AG20443 (cell line): ENCODE data around the gene PSME3.
A peak's percentile ranks its signal among the peaks of the same experiment; 100 is the strongest.

Experiments used
- DNase-seq: peaks from one replicate; pipeline ENCODE4 v3.0.0; 2012; ENCODE audit warnings: low spot score, mixed read lengths

PSME3 gene

GRCh38 chr17:42817866-42818265 is 15.3 kb upstream of the PSME3 start:
- DNase-seq, result no peak

- DNase-seq, result no peak
Observed at GRCh38 chr17:42818379-42818778, 14.8 kb upstream of the PSME3 start.

- DNase-seq, result peak; percentile 63
Observed at GRCh38 chr17:42819939-42820535, 13.2 kb upstream of the PSME3 start.

GRCh38 chr17:42821176-42821575 is 12.0 kb upstream of the PSME3 start:
- DNase-seq, result no peak

GRCh38 chr17:42827472-42827871 is 5.7 kb upstream of the PSME3 start:
- DNase-seq, result no peak

- DNase-seq, result no peak
Observed at GRCh38 chr17:42830971-42831370, 2.2 kb upstream of the PSME3 start.

GRCh38 chr17:42832213-42832933 is 824 bp upstream of the PSME3 start:
- DNase-seq, result no peak

- no peak for DNase-seq
Observed at GRCh38 chr17:42833767-42834422, 698 bp downstream of the PSME3 start.

- no peak for DNase-seq
Observed at GRCh38 chr17:42835732-42836131, 2.5 kb downstream of the PSME3 start.

GRCh38 chr17:42841975-42842685 is 8.9 kb downstream of the PSME3 start:
- peak; percentile 50 for DNase-seq

GRCh38 chr17:42843358-42843934 is 10.2 kb downstream of the PSME3 start:
- DNase-seq, result peak; percentile 84

- DNase-seq, result no peak
Observed at GRCh38 chr17:42844271-42844670, 11.1 kb downstream of the PSME3 start, which contains the start of gene AOC2. AOC2 (plus strand) TSS chr17:42844580; CDS start chr17:42844627, 47 bp downstream.

GRCh38 chr17:42844761-42845555 is 11.8 kb downstream of the PSME3 start:
- DNase-seq, result no peak

- no peak for DNase-seq
Observed at GRCh38 chr17:42845556-42845917, 12.3 kb downstream of the PSME3 start.

GRCh38 chr17:42845918-42846593 is 12.9 kb downstream of the PSME3 start:
- DNase-seq, result no peak

- peak; percentile 73 for DNase-seq
Observed at GRCh38 chr17:42846594-42847280, 13.5 kb downstream of the PSME3 start.

- DNase-seq, result no peak
Observed at GRCh38 chr17:42848093-42848492, 14.9 kb downstream of the PSME3 start.

GRCh38 chr17:42849031-42849430 is 15.8 kb downstream of the PSME3 start:
- DNase-seq, result no peak

GRCh38 chr17:42849451-42850181 is 16.4 kb downstream of the PSME3 start:
- peak; percentile 44 for DNase-seq

- DNase-seq, result no peak
Observed at GRCh38 chr17:42850954-42851353, 17.8 kb downstream of the PSME3 start, which contains the start of gene AOC3. AOC3 (plus strand) TSS chr17:42851199; CDS start chr17:42851344, 145 bp downstream.
